ENCODE results near the gene CD3G.

The CD3G gene

DNA sequence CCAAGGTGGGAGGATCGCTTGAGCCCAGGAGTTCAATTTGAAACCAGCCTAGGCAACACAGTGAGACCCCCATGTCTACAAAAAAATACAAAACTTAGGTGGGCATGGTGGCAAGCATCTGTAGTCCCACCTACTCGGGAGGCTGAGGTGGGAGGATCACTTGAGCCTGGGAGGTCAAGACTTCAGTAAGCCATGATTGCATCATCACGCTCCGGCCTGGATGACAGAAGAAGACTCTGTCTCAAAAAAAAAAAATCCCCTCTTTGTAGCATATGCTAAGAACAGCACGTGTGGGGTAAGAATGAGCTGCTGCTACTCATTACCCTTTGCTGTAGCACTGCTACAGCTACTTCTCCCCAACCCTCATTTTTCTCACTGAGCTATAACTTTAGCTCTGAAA is 29.7 kb downstream of the CD3G start:
- Histone ChIP-seq H3K4me3 (ENCODE audit: severe bottlenecking) (no peak overlapping the region), H3K27me3 (ENCODE audit: insufficient read depth, poor library complexity, severe bottlenecking) (no peaks in the 10 kb centered on the region), H3K27ac (ENCODE audit: poor library complexity, severe bottlenecking) (no peak overlapping the region), H3K4me1 (ENCODE audit: insufficient read depth, poor library complexity, severe bottlenecking) (no peaks in the 10 kb centered on the region), H3K9me3 (ENCODE audit: severe bottlenecking) (no peaks in the 10 kb centered on the region), H3K36me3 (ENCODE audit: low read depth) (peaks cover 74% of the 10 kb centered on the region)
- DNase-seq (ENCODE audit: low spot score) (no peak), ATAC-seq (ENCODE audit: low read depth) (no peak)
- TF ChIP-seq, protein P1, sequence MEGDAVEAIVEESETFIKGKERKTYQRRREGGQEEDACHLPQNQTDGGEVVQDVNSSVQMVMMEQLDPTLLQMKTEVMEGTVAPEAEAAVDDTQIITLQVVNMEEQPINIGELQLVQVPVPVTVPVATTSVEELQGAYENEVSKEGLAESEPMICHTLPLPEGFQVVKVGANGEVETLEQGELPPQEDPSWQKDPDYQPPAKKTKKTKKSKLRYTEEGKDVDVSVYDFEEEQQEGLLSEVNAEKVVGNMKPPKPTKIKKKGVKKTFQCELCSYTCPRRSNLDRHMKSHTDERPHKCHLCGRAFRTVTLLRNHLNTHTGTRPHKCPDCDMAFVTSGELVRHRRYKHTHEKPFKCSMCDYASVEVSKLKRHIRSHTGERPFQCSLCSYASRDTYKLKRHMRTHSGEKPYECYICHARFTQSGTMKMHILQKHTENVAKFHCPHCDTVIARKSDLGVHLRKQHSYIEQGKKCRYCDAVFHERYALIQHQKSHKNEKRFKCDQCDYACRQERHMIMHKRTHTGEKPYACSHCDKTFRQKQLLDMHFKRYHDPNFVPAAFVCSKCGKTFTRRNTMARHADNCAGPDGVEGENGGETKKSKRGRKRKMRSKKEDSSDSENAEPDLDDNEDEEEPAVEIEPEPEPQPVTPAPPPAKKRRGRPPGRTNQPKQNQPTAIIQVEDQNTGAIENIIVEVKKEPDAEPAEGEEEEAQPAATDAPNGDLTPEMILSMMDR (IDR thresholded peaks at IDR 0.05; ENCODE audit: poor library complexity, severe bottlenecking): no peak

DNA sequence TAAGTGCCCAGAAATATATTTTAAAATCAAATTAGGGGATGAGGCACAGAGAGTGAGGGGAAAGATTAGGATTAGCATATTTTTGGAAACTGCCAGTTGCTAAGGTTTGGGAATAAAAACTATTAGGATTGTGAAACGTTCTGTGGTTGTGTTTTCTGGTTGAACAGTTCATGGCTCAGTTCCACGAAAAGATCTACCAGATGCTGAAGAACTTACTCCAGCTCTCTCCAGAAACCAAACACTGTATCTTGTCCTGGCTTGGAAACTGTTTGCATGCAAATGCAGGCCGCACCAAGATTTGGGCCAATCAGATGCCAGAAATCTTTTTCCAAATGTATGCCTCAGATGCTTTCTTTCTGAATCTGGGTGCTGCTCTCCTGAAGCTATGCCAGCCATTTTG is 30.6 kb downstream of the CD3G start:
- TF ChIP-seq, protein P1 (IDR thresholded peaks at IDR 0.05; ENCODE audit: poor library complexity, severe bottlenecking): no peak
- Histone ChIP-seq H3K27ac (ENCODE audit: poor library complexity, severe bottlenecking) (no peak overlapping the region), H3K9me3 (ENCODE audit: severe bottlenecking) (no peaks in the 10 kb centered on the region), H3K4me1 (ENCODE audit: insufficient read depth, poor library complexity, severe bottlenecking) (no peaks in the 10 kb centered on the region), H3K4me3 (ENCODE audit: severe bottlenecking) (no peak overlapping the region), H3K36me3 (ENCODE audit: low read depth) (peaks cover 78% of the 10 kb centered on the region), H3K27me3 (ENCODE audit: insufficient read depth, poor library complexity, severe bottlenecking) (no peaks in the 10 kb centered on the region)
- DNase-seq (ENCODE audit: low spot score): no peak
- no peak for ATAC-seq (ENCODE audit: low read depth)

DNA sequence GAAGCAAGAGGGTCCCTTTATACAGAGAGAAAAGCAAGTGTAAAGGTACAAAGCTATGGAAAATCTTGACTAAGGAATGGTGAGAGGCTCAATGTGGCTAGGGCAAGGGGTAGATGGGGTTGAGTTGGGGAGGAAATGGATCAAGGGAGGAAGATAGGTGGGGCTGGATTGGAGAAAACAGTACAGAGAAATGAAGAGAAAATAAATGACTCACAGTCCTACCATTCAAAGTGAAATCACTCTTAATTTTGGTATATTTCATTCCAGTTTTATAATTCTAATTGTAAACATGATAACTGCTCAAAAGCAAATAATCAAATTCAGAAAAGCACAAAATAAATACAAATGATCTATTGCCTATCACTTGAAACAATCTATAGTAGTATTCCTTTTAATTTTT is 31.8 kb downstream of the CD3G start:
- Histone ChIP-seq H3K27ac (ENCODE audit: poor library complexity, severe bottlenecking) (no peak overlapping the region), H3K4me1 (ENCODE audit: insufficient read depth, poor library complexity, severe bottlenecking) (no peaks in the 10 kb centered on the region), H3K36me3 (ENCODE audit: low read depth) (peaks cover 83% of the 10 kb centered on the region), H3K4me3 (ENCODE audit: severe bottlenecking) (no peak overlapping the region), H3K27me3 (ENCODE audit: insufficient read depth, poor library complexity, severe bottlenecking) (no peaks in the 10 kb centered on the region), H3K9me3 (ENCODE audit: severe bottlenecking) (no peaks in the 10 kb centered on the region)
- ATAC-seq (ENCODE audit: low read depth) (no peak), DNase-seq (ENCODE audit: low spot score) (no peak)
- TF ChIP-seq, protein P1 (IDR thresholded peaks at IDR 0.05; ENCODE audit: poor library complexity, severe bottlenecking): no peak

DNA sequence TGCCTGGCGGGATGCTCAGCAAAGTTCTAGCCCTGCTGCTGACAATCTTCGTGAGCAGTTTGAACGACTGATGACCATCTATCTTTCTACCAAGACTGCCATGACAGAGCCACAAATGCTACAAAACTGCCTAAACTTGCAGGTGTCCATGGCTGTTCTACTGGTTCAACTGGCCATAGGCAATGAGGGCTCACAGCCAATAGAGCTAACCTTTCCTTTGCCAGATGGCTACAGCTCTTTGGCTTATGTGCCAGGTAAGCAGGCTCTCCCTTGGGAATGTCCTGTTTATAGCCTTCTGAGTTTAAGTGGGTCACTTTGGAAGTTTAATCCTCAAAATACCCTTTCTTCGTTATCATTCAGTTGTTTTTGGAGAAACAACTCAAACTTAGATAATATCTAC is 35.4 kb downstream of the CD3G start:
- TF ChIP-seq, protein P1 (IDR thresholded peaks at IDR 0.05; ENCODE audit: poor library complexity, severe bottlenecking): no peak
- no peak for DNase-seq (ENCODE audit: low spot score)
- Histone ChIP-seq H3K27me3 (ENCODE audit: insufficient read depth, poor library complexity, severe bottlenecking) (no peaks in the 10 kb centered on the region), H3K4me3 (ENCODE audit: severe bottlenecking) (no peak overlapping the region), H3K36me3 (ENCODE audit: low read depth) (peaks cover 85% of the 10 kb centered on the region), H3K9me3 (ENCODE audit: severe bottlenecking) (no peaks in the 10 kb centered on the region), H3K27ac (ENCODE audit: poor library complexity, severe bottlenecking) (no peak overlapping the region), H3K4me1 (ENCODE audit: insufficient read depth, poor library complexity, severe bottlenecking) (no peaks in the 10 kb centered on the region)
- no peak for ATAC-seq (ENCODE audit: low read depth)

DNA sequence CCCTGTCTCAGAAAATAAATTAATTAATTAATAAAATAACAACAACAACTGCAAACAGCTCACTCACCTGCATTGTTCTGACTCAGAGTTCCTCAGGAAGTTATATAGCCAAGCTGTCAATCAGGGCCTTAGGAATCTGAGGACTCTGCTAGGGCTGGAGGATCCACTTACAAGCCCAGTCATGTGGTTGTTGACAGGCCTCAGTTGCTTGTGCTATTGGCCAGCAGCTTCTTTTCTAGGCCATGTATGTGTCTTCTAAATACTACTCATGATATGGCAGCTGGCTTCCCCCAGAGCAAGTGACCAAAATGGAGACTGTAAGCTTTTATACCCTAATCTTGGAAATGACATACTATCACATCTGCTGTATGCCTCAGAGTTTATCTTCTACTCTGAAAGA is 36.4 kb downstream of the CD3G start:
- DNase-seq (ENCODE audit: low spot score): no peak
- no peak overlapping the region for H3K4me3 ChIP-seq (ENCODE audit: severe bottlenecking)
- TF ChIP-seq, protein P1 (IDR thresholded peaks at IDR 0.05; ENCODE audit: poor library complexity, severe bottlenecking): no peak
- no peaks in the 10 kb centered on the region for H3K4me1 ChIP-seq (ENCODE audit: insufficient read depth, poor library complexity, severe bottlenecking)
- H3K27ac ChIP-seq (ENCODE audit: poor library complexity, severe bottlenecking): no peak overlapping the region
- H3K27me3 ChIP-seq (ENCODE audit: insufficient read depth, poor library complexity, severe bottlenecking): no peaks in the 10 kb centered on the region
- ATAC-seq (ENCODE audit: low read depth): peak; percentile 82
- H3K36me3 ChIP-seq (ENCODE audit: low read depth): peaks cover 94% of the 10 kb centered on the region
- no peaks in the 10 kb centered on the region for H3K9me3 ChIP-seq (ENCODE audit: severe bottlenecking)
